CD4-positive, CD25-positive, alpha-beta regulatory T cell (primary cell): ENCODE data around the gene IQSEC3. TPM values are rescaled to one million over a fixed set of nuclear protein-coding genes. Genes with fewer than 3 reads are reported as not detected.
A peak's percentile ranks its signal among the peaks of the same experiment; 100 is the strongest.
"Not testable (repeated sequence)": the region's sequence is repeated elsewhere in the genome, so short reads cannot be mapped to it uniquely, and the experiment has no call there.

Experiments used
- ATAC-seq, 2 donors: fragments of 150-1000 bp; cut with Tn5 transposase; one replicate each; pipeline ENCODE4 v1.10.0; 2021; ENCODE audit warnings: low read depth in 2 of 2, moderate number of reproducible peaks in 2 of 2, moderate library complexity in 1 of 2
- DNase-seq, 3 donors: peaks; one replicate each; pipeline versions ENCODE4 v3.0.0 to v3.0.0-alpha.2; 2012 to 2022; ENCODE audit warnings: mixed read lengths in 1 of 3
- H3K27ac ChIP-seq: one replicate; pipeline ENCODE4 v1.7.0; 2013; ENCODE audit warnings: mild to moderate bottlenecking, low read length; ENCODE audit not compliant: insufficient read depth, poor library complexity, severe bottlenecking
- H3K27me3 ChIP-seq: one replicate; pipeline ENCODE4 v1.7.0; 2013; ENCODE audit warnings: low read length; ENCODE audit not compliant: control insufficient read depth, insufficient read depth
- H3K36me3 ChIP-seq: one replicate; pipeline ENCODE4 v1.7.0; 2013; ENCODE audit warnings: mild to moderate bottlenecking, low read length, moderate library complexity; ENCODE audit not compliant: control insufficient read depth, insufficient read depth
- H3K4me1 ChIP-seq: 2 replicates; pipeline ENCODE4 v1.7.0; 2013; ENCODE audit warnings: mild to moderate bottlenecking, low read length; ENCODE audit not compliant: insufficient read depth, control insufficient read depth, poor library complexity, severe bottlenecking
- H3K4me3 ChIP-seq: one replicate; pipeline ENCODE4 v1.7.0; 2013; ENCODE audit warnings: low read depth, mild to moderate bottlenecking, low read length, moderate library complexity
- H3K9me3 ChIP-seq, 2 experiments: 1 replicate in 1 of 2; 2 replicates in 1 of 2; pipeline ENCODE4 v1.7.0; 2013; ENCODE audit warnings: low read length in 2 of 2, mild to moderate bottlenecking in 1 of 2, moderate library complexity in 1 of 2; ENCODE audit not compliant: control insufficient read depth in 2 of 2
- H3K27ac Mint-ChIP-seq, 3 donors: one replicate each; pipeline ENCODE4 v1.8.0; 2020 to 2022; ENCODE audit warnings: mild to moderate bottlenecking in 3 of 3, mixed read lengths in 3 of 3, moderate library complexity in 2 of 3
- H3K27me3 Mint-ChIP-seq: one replicate; pipeline ENCODE4 v1.8.0; 2022; ENCODE audit warnings: mild to moderate bottlenecking, mixed read lengths
- H3K36me3 Mint-ChIP-seq: one replicate; pipeline ENCODE4 v1.8.0; 2020; ENCODE audit warnings: mixed read lengths
- H3K4me1 Mint-ChIP-seq, 4 donors: one replicate each; pipeline ENCODE4 v1.8.0; 2020 to 2022; ENCODE audit warnings: mixed read lengths in 4 of 4, mild to moderate bottlenecking in 1 of 4
- H3K4me3 Mint-ChIP-seq, 4 donors: one replicate each; pipeline ENCODE4 v1.8.0; 2020 to 2022; ENCODE audit warnings: mild to moderate bottlenecking in 4 of 4, mixed read lengths in 4 of 4, moderate library complexity in 3 of 4
- H3K9me3 Mint-ChIP-seq, 7 donors: one replicate each; pipeline ENCODE4 v1.8.0; 2020 to 2022; ENCODE audit warnings: mixed read lengths in 7 of 7, mild to moderate bottlenecking in 3 of 7, moderate library complexity in 2 of 7
- polyA plus RNA-seq, 4 donors: library from polyadenylated mRNA; unstranded; fragments of 300-500 nt; fragmentation: Illumina TruSeq; gene quantifications; one replicate each; pipeline ENCODE4 v1.2.3, GENCODE V29; 2021
- total RNA-seq: library from RNA; stranded (reverse); gene quantifications from one replicate; pipeline ENCODE4 v1.2.3, GENCODE V29; 2022

Gene IQSEC3
- total and polyA plus RNA-seq, 5 donors from 2014 or later, result 0.05 to 0.15 TPM; not detected in 3

GRCh38 chr12:77769-78383 lies 11.3 kb downstream of the IQSEC3 start:
- not testable (repeated sequence) for H3K27ac ChIP-seq, DNase-seq, H3K4me1 Mint-ChIP-seq, H3K4me1 ChIP-seq, H3K36me3 ChIP-seq, H3K4me3 Mint-ChIP-seq, ATAC-seq, H3K4me3 ChIP-seq, H3K9me3 ChIP-seq, H3K9me3 Mint-ChIP-seq, H3K27ac Mint-ChIP-seq, H3K36me3 Mint-ChIP-seq
- peaks cover 13% of the 10 kb centered on the region for H3K27me3 ChIP-seq
- H3K27me3 Mint-ChIP-seq, result peaks cover 46% of the 10 kb centered on the region

- ATAC-seq (no peak), DNase-seq (no peak)
- H3K4me3 Mint-ChIP-seq, result no peak overlapping the region
Measured at GRCh38 chr12:78981-79380, 12.4 kb downstream of the IQSEC3 start.

DNA sequence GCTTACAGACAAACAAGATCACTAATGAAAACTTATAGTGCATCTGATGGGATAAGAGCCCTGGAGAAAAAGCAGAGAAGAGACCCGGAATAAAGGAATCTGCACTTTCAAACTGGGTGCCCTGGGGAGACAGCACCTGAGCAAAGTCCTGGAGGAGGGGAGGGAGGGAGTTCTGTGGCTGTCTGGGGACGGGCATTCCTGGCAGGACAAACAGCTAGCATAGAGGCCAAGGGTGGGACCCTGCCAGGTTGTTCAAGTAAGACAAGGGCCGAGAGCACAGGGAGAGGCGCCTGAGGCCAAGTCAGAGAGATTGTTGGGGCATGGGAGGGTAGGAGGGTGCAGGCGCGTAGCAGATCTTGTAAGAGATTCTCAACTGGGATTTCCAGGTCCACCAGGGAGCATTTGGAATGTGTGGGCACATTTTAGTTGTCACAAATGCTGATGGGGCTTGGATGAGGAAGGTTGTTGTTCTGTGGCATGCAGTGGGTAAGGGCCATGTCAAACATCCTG lies 14.2 kb downstream of the IQSEC3 start:
- no peaks in the 10 kb centered on the region for H3K9me3 ChIP-seq
- Mint-ChIP-seq H3K4me1 (no peaks in the 10 kb centered on the region), H3K36me3 (no peaks in the 10 kb centered on the region), H3K9me3 (peaks cover 0 to 2% (median 0%) of the 10 kb centered on the region in 7 donors), H3K27me3 (peaks cover 37% of the 10 kb centered on the region), H3K27ac (no peak overlapping the region), H3K4me3 (no peak overlapping the region)
- no peaks in the 10 kb centered on the region for H3K4me1 ChIP-seq
- no peak overlapping the region for H3K4me3 ChIP-seq
- DNase-seq (no peak), ATAC-seq (no peak)
- peaks cover 14% of the 10 kb centered on the region for H3K27me3 ChIP-seq
- H3K36me3 ChIP-seq, result no peaks in the 10 kb centered on the region
- no peak overlapping the region for H3K27ac ChIP-seq

More at GRCh38 chr12:78981-79380, 12.4 kb downstream of the IQSEC3 start:
- Mint-ChIP-seq H3K9me3 (peaks cover 0 to 2% (median 0%) of the 10 kb centered on the region in 7 donors), H3K27ac (no peak overlapping the region), H3K36me3 (no peaks in the 10 kb centered on the region), H3K27me3 (peaks cover 46% of the 10 kb centered on the region), H3K4me1 (no peaks in the 10 kb centered on the region)
- Histone ChIP-seq H3K27ac (no peak overlapping the region), H3K27me3 (peaks cover 13% of the 10 kb centered on the region), H3K36me3 (no peaks in the 10 kb centered on the region), H3K9me3 (no peaks in the 10 kb centered on the region), H3K4me3 (no peak overlapping the region), H3K4me1 (no peaks in the 10 kb centered on the region)

- Mint-ChIP-seq H3K4me1 (no peaks in the 10 kb centered on the region), H3K27ac (no peak overlapping the region), H3K9me3 (peaks cover 0 to 5% (median 0%) of the 10 kb centered on the region in 7 donors), H3K4me3 (no peak overlapping the region), H3K36me3 (no peaks in the 10 kb centered on the region), H3K27me3 (peaks cover 25% of the 10 kb centered on the region)
- Histone ChIP-seq H3K4me1 (no peaks in the 10 kb centered on the region), H3K27me3 (peaks cover 14% of the 10 kb centered on the region), H3K4me3 (no peak overlapping the region), H3K9me3 (no peaks in the 10 kb centered on the region), H3K36me3 (no peaks in the 10 kb centered on the region), H3K27ac (no peak overlapping the region)
- DNase-seq, result no peak
- no peak for ATAC-seq
Measured at GRCh38 chr12:82740-83139, 16.2 kb downstream of the IQSEC3 start.

DNA sequence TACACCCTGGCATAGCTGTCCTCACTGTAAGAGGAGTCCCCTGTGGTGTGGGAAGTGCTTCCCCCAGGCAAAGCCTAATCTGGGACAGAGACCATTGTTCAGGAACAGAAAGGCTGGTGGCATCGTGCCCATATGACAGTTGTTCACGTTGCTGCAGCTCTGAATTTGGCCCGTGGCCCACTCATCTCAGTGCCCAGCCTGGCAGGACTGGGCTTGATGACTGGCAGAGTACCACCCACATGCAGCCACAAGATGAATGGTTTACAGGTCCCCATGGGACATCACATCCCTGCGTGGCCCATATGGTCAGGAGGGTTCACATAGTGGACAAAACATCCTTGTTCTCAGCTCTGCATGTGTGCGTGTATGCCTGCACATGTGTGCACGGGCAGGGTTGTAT lies 17.5 kb downstream of the IQSEC3 start:
- Histone ChIP-seq H3K27ac (no peak overlapping the region), H3K4me1 (no peaks in the 10 kb centered on the region), H3K36me3 (no peaks in the 10 kb centered on the region), H3K9me3 (no peaks in the 10 kb centered on the region), H3K4me3 (no peak overlapping the region), H3K27me3 (peaks cover 14% of the 10 kb centered on the region)
- no peaks in the 10 kb centered on the region for H3K36me3 Mint-ChIP-seq
- H3K9me3 Mint-ChIP-seq, result peaks cover 0 to 5% (median 0%) of the 10 kb centered on the region in 7 donors
- no peak overlapping the region for H3K4me3 Mint-ChIP-seq
- H3K27me3 Mint-ChIP-seq, result peaks cover 23% of the 10 kb centered on the region
- no peak for DNase-seq
- H3K4me1 Mint-ChIP-seq, result no peaks in the 10 kb centered on the region
- no peak overlapping the region for H3K27ac Mint-ChIP-seq
- ATAC-seq, result no peak

DNA sequence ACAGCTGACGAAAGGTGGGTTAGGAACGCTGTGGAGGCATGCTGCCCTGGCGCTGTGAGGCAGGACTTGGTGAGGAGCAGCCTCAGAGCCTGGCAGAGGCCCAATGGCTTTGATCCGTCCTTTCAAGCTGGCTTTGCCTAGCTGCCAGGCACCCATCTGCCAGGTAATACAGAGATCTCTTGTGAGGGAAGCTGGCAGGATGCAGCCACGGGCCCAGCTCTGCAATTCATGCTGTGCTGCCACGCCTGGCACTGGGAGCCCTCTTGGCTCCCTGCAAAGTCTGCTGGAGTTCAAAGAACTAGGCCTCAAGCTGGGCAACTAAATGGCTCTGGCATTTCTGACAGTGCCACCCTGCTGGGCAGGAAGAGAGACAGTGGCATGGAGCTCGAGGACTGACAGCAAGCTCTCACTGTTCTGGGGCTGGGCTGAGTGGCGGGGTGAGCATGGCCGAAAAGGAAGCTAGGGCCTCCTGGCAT lies 18.7 kb downstream of the IQSEC3 start:
- H3K27ac ChIP-seq, result no peak overlapping the region
- no peaks in the 10 kb centered on the region for H3K4me1 Mint-ChIP-seq
- no peaks in the 10 kb centered on the region for H3K36me3 ChIP-seq
- ATAC-seq, result peak in 1 of 2 donors; percentile 22
- H3K4me1 ChIP-seq, result no peaks in the 10 kb centered on the region
- H3K9me3 Mint-ChIP-seq, result peaks cover 0 to 9% (median 3%) of the 10 kb centered on the region in 7 donors
- peaks cover 18% of the 10 kb centered on the region for H3K27me3 Mint-ChIP-seq
- no peak overlapping the region for H3K4me3 ChIP-seq
- no peaks in the 10 kb centered on the region for H3K9me3 ChIP-seq
- H3K27ac Mint-ChIP-seq, result no peak overlapping the region
- no peaks in the 10 kb centered on the region for H3K36me3 Mint-ChIP-seq
- H3K4me3 Mint-ChIP-seq, result no peak overlapping the region
- peaks cover 10% of the 10 kb centered on the region for H3K27me3 ChIP-seq
- DNase-seq, result no peak

DNA sequence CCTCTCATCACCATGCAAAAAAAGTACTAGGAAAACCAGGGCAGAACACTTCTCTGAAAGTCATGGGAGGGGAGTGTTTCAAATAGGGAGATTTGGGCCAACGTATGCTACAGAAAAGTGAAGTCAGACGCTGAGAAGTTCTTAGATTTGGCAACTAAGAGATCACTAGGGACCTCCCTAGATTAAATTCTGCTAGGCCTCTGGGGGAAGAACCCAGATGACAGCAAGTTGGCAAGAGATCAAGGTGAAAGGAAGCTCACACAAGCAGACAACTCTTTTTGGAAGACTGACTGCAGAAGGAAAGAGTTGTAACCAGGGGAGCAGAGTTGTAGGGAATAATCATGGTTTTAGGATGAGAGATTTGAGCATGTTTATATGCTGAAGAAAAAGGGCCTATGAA lies 20.7 kb downstream of the IQSEC3 start:
- H3K27me3 Mint-ChIP-seq, result peaks cover 6% of the 10 kb centered on the region
- no peak overlapping the region for H3K27ac ChIP-seq
- H3K27me3 ChIP-seq, result peaks cover 3% of the 10 kb centered on the region
- no peak overlapping the region for H3K4me3 ChIP-seq
- no peaks in the 10 kb centered on the region for H3K4me1 ChIP-seq
- no peaks in the 10 kb centered on the region for H3K36me3 Mint-ChIP-seq
- H3K36me3 ChIP-seq, result no peaks in the 10 kb centered on the region
- DNase-seq, result no peak
- peaks cover 0 to 12% (median 5%) of the 10 kb centered on the region in 7 donors for H3K9me3 Mint-ChIP-seq
- H3K9me3 ChIP-seq, result no peaks in the 10 kb centered on the region
- no peak overlapping the region for H3K27ac Mint-ChIP-seq
- H3K4me3 Mint-ChIP-seq, result no peak overlapping the region
- H3K4me1 Mint-ChIP-seq, result no peaks in the 10 kb centered on the region
- ATAC-seq, result no peak

GRCh38 chr12:87856-88255 lies 21.3 kb downstream of the IQSEC3 start:
- Histone ChIP-seq H3K27me3 (peaks cover 3% of the 10 kb centered on the region), H3K4me1 (no peaks in the 10 kb centered on the region), H3K9me3 (no peaks in the 10 kb centered on the region), H3K4me3 (no peak overlapping the region), H3K36me3 (no peaks in the 10 kb centered on the region), H3K27ac (no peak overlapping the region)
- no peaks in the 10 kb centered on the region for H3K4me1 Mint-ChIP-seq
- no peak overlapping the region for H3K4me3 Mint-ChIP-seq
- H3K27ac Mint-ChIP-seq, result no peak overlapping the region
- H3K36me3 Mint-ChIP-seq, result no peaks in the 10 kb centered on the region
- peaks cover 6% of the 10 kb centered on the region for H3K27me3 Mint-ChIP-seq
- no peak for ATAC-seq
- peaks cover 0 to 12% (median 5%) of the 10 kb centered on the region in 7 donors for H3K9me3 Mint-ChIP-seq
- DNase-seq, result no peak
